SK-N-SH treated with all-trans-retinoic acid at 6 μM for 48 hours (cell line): Measurements from ENCODE around the gene GSC2.

Source experiments
- CREB5 ChIP-seq: fragments of 250-450 bp; sonication (Bioruptor Pico); IDR thresholded peaks from 2 replicates; pipeline ENCODE4 v1.5.1; 2020; ENCODE audit warnings: low read depth, mild to moderate bottlenecking, moderate library complexity
- CSDC2 ChIP-seq: fragments of 250-450 bp; sonication (Bioruptor Pico); IDR thresholded peaks from 2 replicates; pipeline ENCODE4 v1.5.0; 2020; ENCODE audit warnings: mild to moderate bottlenecking, moderate library complexity
- CSRNP3 ChIP-seq: fragments of 250-450 bp; sonication (Bioruptor Pico); IDR thresholded peaks from 2 replicates; pipeline ENCODE4 v1.5.1; 2021; ENCODE audit warnings: mild to moderate bottlenecking, moderate library complexity
- ESRRG ChIP-seq: fragments of 250-450 bp; sonication (Bioruptor Pico); IDR thresholded peaks from 2 replicates; pipeline ENCODE4 v1.6.1; 2021; ENCODE audit warnings: mild to moderate bottlenecking
- PATZ1 ChIP-seq: fragments of 250-450 bp; sonication (Bioruptor Pico); IDR thresholded peaks from 2 replicates; pipeline ENCODE4 v1.8.0; 2020; ENCODE audit warnings: mild to moderate bottlenecking, moderate library complexity, borderline replicate concordance
- ZFP30 ChIP-seq: fragments of 450-650 bp; formaldehyde crosslinking; IDR thresholded peaks from 2 replicates; pipeline ENCODE4 v1.5.0; 2022; ENCODE audit warnings: mild to moderate bottlenecking, moderate library complexity
- ZNF70 ChIP-seq: fragments of 450-650 bp; formaldehyde crosslinking; IDR thresholded peaks from 2 replicates; pipeline ENCODE4 v1.5.0; 2020; ENCODE audit warnings: mild to moderate bottlenecking, moderate library complexity

- TF ChIP-seq ZNF70 (CRISPR knock-in tag) = no peak
- TF ChIP-seq CSDC2 (CRISPR knock-in tag) = no peak
- TF ChIP-seq ESRRG (CRISPR knock-in tag) = no peak
- no peak for TF ChIP-seq CREB5
- TF ChIP-seq ZFP30 (CRISPR knock-in tag) = no peak
- TF ChIP-seq PATZ1 (CRISPR knock-in tag) = no peak
- TF ChIP-seq CSRNP3 (CRISPR knock-in tag) = no peak
These were observed 44.9 kb upstream of the GSC2 start for GRCh38 chr22:19194766-19195536.
